ENCODE measurements around the gene ALAD.

DNA sequence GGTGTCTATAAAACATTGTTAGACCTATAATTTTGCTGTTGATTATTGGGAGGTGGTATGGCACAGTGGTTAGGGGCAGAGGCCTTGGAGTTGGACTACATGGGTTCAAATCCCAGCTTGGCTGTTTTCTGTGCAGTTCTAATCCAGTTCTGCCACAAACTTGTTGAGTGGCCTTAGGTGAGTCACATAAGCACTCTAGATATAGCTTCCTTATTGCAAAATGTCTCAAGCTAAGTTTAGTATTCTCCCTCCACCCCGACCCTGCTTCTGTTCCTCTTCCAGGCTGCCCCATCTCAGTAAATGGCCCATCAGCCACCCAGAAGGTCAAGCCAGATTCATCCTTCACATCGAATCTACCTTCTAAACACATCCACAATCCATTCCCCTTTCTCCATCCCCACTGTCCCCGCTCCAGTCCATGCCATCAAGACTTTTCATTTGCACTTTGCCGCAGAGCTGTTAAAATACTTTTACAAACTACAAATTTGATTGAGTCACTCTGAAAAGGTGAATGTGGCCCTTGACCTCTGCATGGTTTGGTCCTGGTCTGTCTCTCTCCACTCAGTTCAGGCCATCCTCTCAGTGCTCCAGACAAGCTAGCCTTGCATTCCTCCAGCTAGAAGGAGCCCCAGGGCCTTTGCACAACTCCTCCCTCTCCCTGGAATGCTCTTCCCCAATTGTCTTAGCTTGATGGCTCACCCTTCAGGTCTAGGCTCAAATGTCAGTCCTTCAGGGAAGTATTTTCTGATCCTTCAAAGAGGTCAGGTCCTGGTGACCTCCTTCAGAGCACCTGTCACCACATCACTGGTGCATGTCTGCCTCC lies 14.3 kb downstream of the ALAD start:
- TF ChIP-seq, protein P1, sequence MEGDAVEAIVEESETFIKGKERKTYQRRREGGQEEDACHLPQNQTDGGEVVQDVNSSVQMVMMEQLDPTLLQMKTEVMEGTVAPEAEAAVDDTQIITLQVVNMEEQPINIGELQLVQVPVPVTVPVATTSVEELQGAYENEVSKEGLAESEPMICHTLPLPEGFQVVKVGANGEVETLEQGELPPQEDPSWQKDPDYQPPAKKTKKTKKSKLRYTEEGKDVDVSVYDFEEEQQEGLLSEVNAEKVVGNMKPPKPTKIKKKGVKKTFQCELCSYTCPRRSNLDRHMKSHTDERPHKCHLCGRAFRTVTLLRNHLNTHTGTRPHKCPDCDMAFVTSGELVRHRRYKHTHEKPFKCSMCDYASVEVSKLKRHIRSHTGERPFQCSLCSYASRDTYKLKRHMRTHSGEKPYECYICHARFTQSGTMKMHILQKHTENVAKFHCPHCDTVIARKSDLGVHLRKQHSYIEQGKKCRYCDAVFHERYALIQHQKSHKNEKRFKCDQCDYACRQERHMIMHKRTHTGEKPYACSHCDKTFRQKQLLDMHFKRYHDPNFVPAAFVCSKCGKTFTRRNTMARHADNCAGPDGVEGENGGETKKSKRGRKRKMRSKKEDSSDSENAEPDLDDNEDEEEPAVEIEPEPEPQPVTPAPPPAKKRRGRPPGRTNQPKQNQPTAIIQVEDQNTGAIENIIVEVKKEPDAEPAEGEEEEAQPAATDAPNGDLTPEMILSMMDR (IDR thresholded peaks at IDR 0.05), result no peak
- no peak for TF ChIP-seq POLR2A (IDR thresholded peaks at IDR 0.05)
